H1 (cell line): ENCODE measurements around the gene IFITM10. TPM values are rescaled to one million over a fixed set of nuclear protein-coding genes. Genes with fewer than 3 reads are reported as not detected.
A peak's percentile ranks its signal among the peaks of the same experiment; 100 is the strongest.

ENCODE experiments used
- CTCF ChIA-PET: fragments of 300-600 bp; sonication (Branson Sonifier 250); formaldehyde crosslinking; loops from one replicate; lab custom pipeline; 2021; ENCODE audit not compliant: partially characterized antibody; lab: Charles Lee
- POLR2A ChIA-PET: fragments of 300-600 bp; sonication (Branson Sonifier 250); formaldehyde crosslinking; loops from one replicate; lab custom pipeline; 2021; ENCODE audit warnings: inconsistent platforms; ENCODE audit not compliant: partially characterized antibody; lab: Charles Lee
- DNase-seq, 2 experiments: peaks; one replicate each; pipeline versions ENCODE4 v3.0.0 to v3.0.0-alpha.2; 2010 to 2022; ENCODE audit warnings: low spot score in 2 of 2, low read depth in 1 of 2, mixed read lengths in 1 of 2
- FAIRE-seq: peaks from 2 replicates; lab custom pipeline; 2011; peaks lifted over from hg19 to GRCh38; lab: Jason Lieb, UNC
- H2AFZ ChIP-seq: 2 replicates; pipeline ENCODE4 v1.8.1; 2012; ENCODE audit warnings: low read length, inconsistent platforms
- H2AK5ac ChIP-seq: 2 replicates; pipeline ENCODE4 v1.6.1; 2013; ENCODE audit warnings: low read depth, low read length
- H2BK120ac ChIP-seq: replicated peaks from 2 replicates; pipeline ENCODE3; 2013; ENCODE audit warnings: low read depth, low read length, inconsistent platforms
- H2BK12ac ChIP-seq: 2 replicates; pipeline ENCODE4 v1.6.1; 2013; ENCODE audit warnings: low read depth, low read length
- H2BK15ac ChIP-seq: 2 replicates; pipeline ENCODE4 v1.6.1; 2013; ENCODE audit warnings: low read length
- H2BK20ac ChIP-seq: 2 replicates; pipeline ENCODE4 v1.6.1; 2013; ENCODE audit warnings: low read length
- H2BK5ac ChIP-seq: 2 replicates; pipeline ENCODE4 v1.6.1; 2013; ENCODE audit warnings: low read depth, low read length
- H3K14ac ChIP-seq: 2 replicates; pipeline ENCODE4 v1.6.1; 2013; ENCODE audit warnings: inconsistent platforms; ENCODE audit not compliant: insufficient read length
- H3K18ac ChIP-seq: 2 replicates; pipeline ENCODE4 v1.6.1; 2013; ENCODE audit warnings: low read length; ENCODE audit errors: extremely low read depth
- H3K23ac ChIP-seq: 2 replicates; pipeline ENCODE4 v1.6.1; 2013; ENCODE audit warnings: inconsistent platforms; ENCODE audit not compliant: insufficient read length
- H3K23me2 ChIP-seq: 2 replicates; pipeline ENCODE4 v1.6.1; 2013; ENCODE audit warnings: low read depth, low read length
- H3K27ac ChIP-seq: 2 replicates; pipeline ENCODE4 v1.6.1; 2011; ENCODE audit warnings: low read depth, low read length, inconsistent platforms
- H3K27me3 ChIP-seq, 4 experiments: replicated peaks in 1 of 4; 1 replicate in 1 of 4; 2 replicates in 3 of 4; pipeline versions ENCODE4 v1.6.1 to v1.8.1; 2011 to 2013; ENCODE audit warnings: low read length in 3 of 4, mild to moderate bottlenecking in 3 of 4, inconsistent platforms in 2 of 4, mixed read lengths in 2 of 4, moderate library complexity in 1 of 4; ENCODE audit not compliant: control insufficient read depth in 3 of 4, insufficient read depth in 3 of 4; ENCODE audit errors: extremely low read depth in 1 of 4
- H3K36me3 ChIP-seq, 4 experiments: 2 replicates each; pipeline versions ENCODE4 v1.6.1 to v1.8.1; 2011 to 2013; ENCODE audit warnings: mild to moderate bottlenecking in 4 of 4, low read length in 3 of 4, moderate library complexity in 2 of 4, control low read depth in 1 of 4, inconsistent platforms in 1 of 4; ENCODE audit not compliant: insufficient read depth in 4 of 4, control insufficient read depth in 2 of 4
- H3K4ac ChIP-seq: replicated peaks from 2 replicates; pipeline ENCODE3; 2013; ENCODE audit warnings: low read length, low read depth, mixed read lengths, inconsistent platforms; ENCODE audit not compliant: insufficient read length
- H3K4me1 ChIP-seq, 4 experiments: replicated peaks in 1 of 4; 1 replicate in 1 of 4; 2 replicates in 3 of 4; pipeline versions ENCODE4 v1.6.1 to v1.8.1; 2011 to 2013; ENCODE audit warnings: low read length in 3 of 4, inconsistent platforms in 2 of 4, mixed read lengths in 1 of 4; ENCODE audit not compliant: insufficient read depth in 4 of 4, control insufficient read depth in 3 of 4
- H3K4me2 ChIP-seq, 2 experiments: 2 replicates each; pipeline versions ENCODE4 v1.6.1 to v1.8.1; 2011 to 2013; ENCODE audit warnings: low read depth in 2 of 2, low read length in 2 of 2, control low read depth in 1 of 2, inconsistent platforms in 1 of 2, mild to moderate bottlenecking in 1 of 2; ENCODE audit not compliant: insufficient read depth in 1 of 2
- H3K4me3 ChIP-seq, 4 experiments: fragments of 200-600, 300-600 bp in 1 of 4; sonication (generic), shearing (Covaris generic), sonication (Bioruptor Twin) in 1 of 4; 2 replicates each; pipeline versions ENCODE4 v1.5.1 to v1.8.1; 2011 to 2016; ENCODE audit warnings: low read length in 4 of 4, low read depth in 3 of 4, control low read depth in 2 of 4, inconsistent platforms in 2 of 4, mild to moderate bottlenecking in 2 of 4, mixed read lengths in 1 of 4, moderate library complexity in 1 of 4; ENCODE audit not compliant: insufficient read depth in 2 of 4; ENCODE audit errors: extremely low read depth in 1 of 4
- H3K56ac ChIP-seq: replicated peaks from 2 replicates; pipeline ENCODE3; 2013; ENCODE audit warnings: low read depth, mild to moderate bottlenecking, mixed read lengths, low read length, inconsistent platforms; ENCODE audit not compliant: insufficient read length
- H3K79me1 ChIP-seq: 2 replicates; pipeline ENCODE4 v1.6.1; 2013; ENCODE audit warnings: low read depth, low read length, control low read depth
- H3K79me2 ChIP-seq, 2 experiments: 2 replicates each; pipeline versions ENCODE4 v1.6.1 to v1.8.1; 2012 to 2013; ENCODE audit warnings: low read length in 2 of 2, mild to moderate bottlenecking in 2 of 2, inconsistent platforms in 1 of 2; ENCODE audit not compliant: insufficient read depth in 2 of 2, control insufficient read depth in 1 of 2
- H3K9ac ChIP-seq, 4 experiments: replicated peaks in 1 of 4; 1 replicate in 1 of 4; 2 replicates in 3 of 4; pipeline versions ENCODE4 v1.6.1 to v1.8.1; 2011 to 2013; ENCODE audit warnings: low read depth in 3 of 4, low read length in 3 of 4, control low read depth in 2 of 4, mild to moderate bottlenecking in 2 of 4, moderate library complexity in 2 of 4, inconsistent platforms in 1 of 4; ENCODE audit errors: extremely low read depth in 1 of 4
- H3K9me3 ChIP-seq, 2 experiments: 2 replicates each; pipeline versions ENCODE4 v1.6.1 to v1.8.1; 2012 to 2013; ENCODE audit warnings: mild to moderate bottlenecking in 2 of 2, moderate library complexity in 2 of 2, control low read depth in 1 of 2, inconsistent platforms in 1 of 2, low read depth in 1 of 2, low read length in 1 of 2, mixed read lengths in 1 of 2; ENCODE audit not compliant: insufficient read depth in 2 of 2
- H4K20me1 ChIP-seq, 2 experiments: replicated peaks in 1 of 2; 2 replicates each; pipeline versions ENCODE3 to v1.8.1; 2011 to 2013; ENCODE audit warnings: inconsistent platforms in 2 of 2, low read length in 2 of 2, mild to moderate bottlenecking in 1 of 2; ENCODE audit not compliant: insufficient read depth in 2 of 2, control insufficient read depth in 1 of 2
- H4K5ac ChIP-seq: 2 replicates; pipeline ENCODE4 v1.6.1; 2013; ENCODE audit warnings: low read length, low read depth, mixed read lengths, inconsistent platforms; ENCODE audit not compliant: insufficient read length
- H4K8ac ChIP-seq: 2 replicates; pipeline ENCODE4 v1.8.0; 2013; ENCODE audit warnings: mild to moderate bottlenecking, moderate library complexity, low read length, inconsistent platforms; ENCODE audit not compliant: insufficient read depth; ENCODE audit errors: extremely low read depth
- H4K91ac ChIP-seq: replicated peaks from 2 replicates; pipeline ENCODE3; 2013; ENCODE audit warnings: low read length, mixed read lengths, inconsistent platforms; ENCODE audit not compliant: insufficient read length
- CBX8 ChIP-seq: fragments of 300-800, 300-1000 bp; sonication (generic); IDR thresholded peaks from 2 replicates; pipeline ENCODE4 v1.7.1; 2016; ENCODE audit warnings: low read depth, low read length, borderline replicate concordance
- EGR1 ChIP-seq: IDR thresholded peaks from 2 replicates; pipeline ENCODE4 v1.6.1; 2011; ENCODE audit warnings: low read depth, low read length, borderline replicate concordance
- FOSL1 ChIP-seq: IDR thresholded peaks from 2 replicates; pipeline ENCODE4 v1.6.1; 2011; ENCODE audit warnings: mild to moderate bottlenecking, low read depth, low read length, moderate library complexity; ENCODE audit not compliant: insufficient read depth
- HDAC2 ChIP-seq, 2 experiments: fragments of 300-600 bp in 1 of 2; sonication (generic) in 1 of 2; IDR thresholded peaks; 2 replicates each; pipeline ENCODE4 v1.6.1; 2011 to 2012; ENCODE audit warnings: low read depth in 2 of 2, low read length in 2 of 2, mild to moderate bottlenecking in 2 of 2, moderate library complexity in 2 of 2, borderline replicate concordance in 1 of 2, inconsistent platforms in 1 of 2
- PHF8 ChIP-seq: fragments of 200-600 bp; sonication (generic); conservative IDR thresholded peaks from 2 replicates; pipeline ENCODE4 v1.7.1; 2012; ENCODE audit warnings: low read depth, mild to moderate bottlenecking, inconsistent platforms, low read length, moderate library complexity
- POLR2A ChIP-seq, 2 experiments: IDR thresholded peaks; 1 replicate in 1 of 2; 2 replicates in 1 of 2; pipeline ENCODE4 v1.6.1; 2011; ENCODE audit warnings: low read depth in 2 of 2, low read length in 2 of 2, mild to moderate bottlenecking in 2 of 2; ENCODE audit errors: control extremely low read depth in 1 of 2
- RAD21 ChIP-seq, 2 experiments: IDR thresholded peaks in 1 of 2; conservative IDR thresholded peaks in 1 of 2; 2 replicates each; pipeline ENCODE4 v1.6.1; 2011; ENCODE audit warnings: low read depth in 2 of 2, low read length in 2 of 2, improper control_type of control experiment in 1 of 2, inconsistent platforms in 1 of 2, mild to moderate bottlenecking in 1 of 2, moderate library complexity in 1 of 2
- SUZ12 ChIP-seq: fragments of 200-600 bp; sonication (generic); IDR thresholded peaks from 2 replicates; pipeline ENCODE4 v1.6.1; 2012; ENCODE audit warnings: mild to moderate bottlenecking, inconsistent platforms, low read length, moderate library complexity, mixed read lengths
- TBP ChIP-seq: IDR thresholded peaks from 2 replicates; pipeline ENCODE4 v1.6.1; 2011; ENCODE audit warnings: low read depth, low read length, improper control_type of control experiment
- ZNF274 ChIP-seq: IDR thresholded peaks from 2 replicates; pipeline ENCODE4 v1.7.0; 2012; ENCODE audit warnings: low read length, borderline replicate concordance; ENCODE audit errors: extremely low read depth
- WGBS, 2 experiments: shearing (Covaris generic) in 1 of 2; methylation state at CpG; one replicate each; pipeline versions ENCODE4 v1.1.6 to v1.1.7; 2013 to 2015; ENCODE audit warnings: low lambda C conversion rate in 2 of 2, mixed read lengths in 2 of 2, inconsistent platforms in 1 of 2, low coverage in 1 of 2, missing lambda C conversion rate in 1 of 2; ENCODE audit not compliant: insufficient replicate concordance in 2 of 2, insufficient coverage in 1 of 2, insufficient read length in 1 of 2; ENCODE audit errors: extremely low coverage in 1 of 2, missing lambda C conversion rate in 1 of 2; 5-methylcytosine and 5-hydroxymethylcytosine counted together
- polyA plus RNA-seq, 7 experiments: library from polyadenylated mRNA; depleted of rRNA in 3 of 7; stranded (reverse) in 5 of 7; unstranded in 2 of 7; fragments of >200 nt in 5 of 7; fragments of 200-250 nt in 2 of 7; gene quantifications; 1 replicate in 5 of 7; 2 replicates in 1 of 7; 4 replicates in 1 of 7; pipeline versions ENCODE4 v1.2.1 to v1.2.3, GENCODE V29; 2011 to 2013; ENCODE audit warnings: missing spikeins in 2 of 7, mixed read lengths in 2 of 7
- total RNA-seq: library from RNA; stranded (reverse); fragmentation: NEBNext Ultra II Directional; extraction: Animal tissue kit (Norgen Biotek cat#: 25700); gene quantifications from 2 replicates; pipeline ENCODE4 v1.2.1, GENCODE V29; 2021

Gene IFITM10
- total and polyA plus RNA-seq, 2 of the 8 experiments (the other 6 are each of a cell fraction or from before 2014, with no cell fraction given): 0.08 to 0.22 TPM

- no peaks in the 10 kb centered on the region for H3K27me3 ChIP-seq
- peak; percentile 39 for FAIRE-seq
- H3K56ac ChIP-seq: no peak overlapping the region
- no peak overlapping the region for H3K4me2 ChIP-seq
- no peak overlapping the region for H2BK5ac ChIP-seq
- no peaks in the 10 kb centered on the region for H3K9me3 ChIP-seq
- no peak overlapping the region for H4K5ac ChIP-seq
- POLR2A ChIA-PET: no interaction called here
- CTCF ChIA-PET: interaction anchor here (0.7 to 2.4 kb wide), 20 partner anchors 8 to 84 kb away, joined by 3 to 11 read pairs (median 4); no protein-coding TSS in a partner anchor
- H2AK5ac ChIP-seq: no peak overlapping the region
- peaks cover 0 to 12% of the 10 kb centered on the region in 2 experiments; a peak in 2 of 4 replicates for H3K79me2 ChIP-seq
- H3K36me3 ChIP-seq: no peaks in the 10 kb centered on the region; a peak in 3 of 8 replicates
- no peak overlapping the region; the same call in 1 of the 2 replicates for H2BK20ac ChIP-seq
- peaks cover 6% of the 10 kb centered on the region; the same call in 1 of the 2 replicates for H3K23me2 ChIP-seq
- H2AFZ ChIP-seq: 0 out of 2 replicates have a peak overlapping the region, but pooled peaks have one; percentile 62
- H3K27ac ChIP-seq: no peak overlapping the region
- 83% methylated on average over 28 of the region's 28 CpGs; no CpG with 5 or more reads in 1 of the 2 experiments for WGBS, 2 experiments
- no peak overlapping the region for H3K4me3 ChIP-seq
- H2BK12ac ChIP-seq: peak overlapping the region; percentile 92; the same call in 1 of the 2 replicates
- peaks cover 0 to 6% (median 3%) of the 10 kb centered on the region in 4 experiments; a peak in 5 of 7 replicates for H3K4me1 ChIP-seq
- no peak overlapping the region for H3K9ac ChIP-seq
- no peak overlapping the region for H2BK120ac ChIP-seq
- 0 out of 2 replicates have a peak, but pooled peaks cover 2% of the 10 kb centered on the region for H3K79me1 ChIP-seq
- peaks cover 0 to 3% of the 10 kb centered on the region in 2 experiments for H4K20me1 ChIP-seq
- H3K23ac ChIP-seq: no peak overlapping the region
- H3K14ac ChIP-seq: no peak overlapping the region
- no peak overlapping the region for H3K4ac ChIP-seq
- no peak overlapping the region; the same call in 1 of the 2 replicates for H3K18ac ChIP-seq
- H4K91ac ChIP-seq: peak overlapping the region; percentile 27
- peak overlapping the region; percentile 46; the same call in 1 of the 2 replicates for H2BK15ac ChIP-seq
- DNase-seq: peak in 1 of 2 experiments; percentile 77
- H4K8ac ChIP-seq: peak overlapping the region; percentile 14; the same call in 1 of the 2 replicates
- TF ChIP-seq CBX8 (no peak), ZNF274 (no peak), FOSL1 (no peak), HDAC2 (IDR thresholded peaks at IDR 0.05; ENCODE audit: borderline replicate concordance in 1 of 2, low read depth in 2 of 2, low read length in 2 of 2) (no peak), PHF8 (no peak), EGR1 (no peak), TBP (no peak), POLR2A (IDR thresholded peaks at IDR 0.05; ENCODE audit: control extremely low read depth in 1 of 2, low read depth in 2 of 2, low read length in 2 of 2) (no peak), SUZ12 (no peak), RAD21 (IDR thresholded peaks at IDR 0.05 in 1 of 2, conservative IDR thresholded peaks at IDR 0.05 in 1 of 2; ENCODE audit: low read depth in 2 of 2, low read length in 2 of 2) (peak; percentile 32 to 44)
Observed at GRCh38 chr11:1765871-1766718, 15.7 kb upstream of the IFITM10 start.
